DND-41 (cell line): ENCODE data around the gene IGFBP7.

Experiments used
- ATAC-seq: fragments of 200-7000 bp; cut with Tn5 transposase; 3 replicates; pipeline ENCODE4 v1.9.1; 2021; ENCODE audit warnings: low read depth; ENCODE audit not compliant: insufficient read depth
- DNase-seq: peaks from one replicate; pipeline ENCODE4 v3.0.0-alpha.2; 2020
- H2AFZ ChIP-seq: 2 replicates; pipeline ENCODE4 v1.6.0; 2012; ENCODE audit warnings: low read depth, low read length
- H3K27ac ChIP-seq: 2 replicates; pipeline ENCODE4 v1.5.1; 2012; ENCODE audit warnings: low read length, inconsistent platforms
- H3K27me3 ChIP-seq: fragments of 200-600 bp; sonication (generic); 2 replicates; pipeline ENCODE4 v1.6.0; 2012; ENCODE audit warnings: low read length, mild to moderate bottlenecking, inconsistent platforms; ENCODE audit not compliant: insufficient read depth, poor library complexity
- H3K36me3 ChIP-seq: 2 replicates; pipeline ENCODE4 v1.5.1; 2012; ENCODE audit warnings: low read length, inconsistent platforms; ENCODE audit not compliant: insufficient read depth
- H3K4me1 ChIP-seq: 2 replicates; pipeline ENCODE4 v1.5.1; 2012; ENCODE audit warnings: mild to moderate bottlenecking, low read length; ENCODE audit not compliant: insufficient read depth
- H3K4me2 ChIP-seq: 2 replicates; pipeline ENCODE4 v1.6.0; 2012; ENCODE audit warnings: mild to moderate bottlenecking, moderate library complexity, low read length, inconsistent platforms; ENCODE audit not compliant: insufficient read depth
- H3K4me3 ChIP-seq, 2 experiments: fragments of 200-600 bp in 1 of 2; shearing (Covaris generic) in 1 of 2; 2 replicates each; pipeline ENCODE4 v1.5.1; 2012 to 2016; ENCODE audit warnings: inconsistent platforms in 2 of 2, low read length in 2 of 2, mild to moderate bottlenecking in 2 of 2, low read depth in 1 of 2, moderate library complexity in 1 of 2
- H3K79me2 ChIP-seq: 2 replicates; pipeline ENCODE4 v1.6.0; 2012; ENCODE audit warnings: low read length, inconsistent platforms; ENCODE audit not compliant: insufficient read depth
- H3K9ac ChIP-seq: 2 replicates; pipeline ENCODE4 v1.6.0; 2012; ENCODE audit warnings: low read depth, mild to moderate bottlenecking, inconsistent platforms, low read length, moderate library complexity
- H3K9me3 ChIP-seq: 2 replicates; pipeline ENCODE4 v1.5.1; 2012; ENCODE audit warnings: low read length, moderate library complexity, mild to moderate bottlenecking, inconsistent platforms; ENCODE audit not compliant: insufficient read depth, severe bottlenecking
- H4K20me1 ChIP-seq: 2 replicates; pipeline ENCODE4 v1.6.0; 2012; ENCODE audit warnings: low read length; ENCODE audit not compliant: insufficient read depth
- CTCF ChIP-seq: IDR thresholded peaks from 2 replicates; pipeline ENCODE4 v1.5.1; 2012; ENCODE audit warnings: borderline replicate concordance, low read length, moderate library complexity, mild to moderate bottlenecking; ENCODE audit not compliant: poor library complexity, severe bottlenecking; ENCODE audit errors: extremely low read depth
- EZH2 ChIP-seq: IDR thresholded peaks from 3 replicates; pipeline ENCODE4 v1.6.1; 2012; ENCODE audit warnings: borderline replicate concordance, low read depth, mild to moderate bottlenecking, moderate library complexity, low read length, inconsistent platforms; ENCODE audit not compliant: severe bottlenecking

IGFBP7 gene

DNA sequence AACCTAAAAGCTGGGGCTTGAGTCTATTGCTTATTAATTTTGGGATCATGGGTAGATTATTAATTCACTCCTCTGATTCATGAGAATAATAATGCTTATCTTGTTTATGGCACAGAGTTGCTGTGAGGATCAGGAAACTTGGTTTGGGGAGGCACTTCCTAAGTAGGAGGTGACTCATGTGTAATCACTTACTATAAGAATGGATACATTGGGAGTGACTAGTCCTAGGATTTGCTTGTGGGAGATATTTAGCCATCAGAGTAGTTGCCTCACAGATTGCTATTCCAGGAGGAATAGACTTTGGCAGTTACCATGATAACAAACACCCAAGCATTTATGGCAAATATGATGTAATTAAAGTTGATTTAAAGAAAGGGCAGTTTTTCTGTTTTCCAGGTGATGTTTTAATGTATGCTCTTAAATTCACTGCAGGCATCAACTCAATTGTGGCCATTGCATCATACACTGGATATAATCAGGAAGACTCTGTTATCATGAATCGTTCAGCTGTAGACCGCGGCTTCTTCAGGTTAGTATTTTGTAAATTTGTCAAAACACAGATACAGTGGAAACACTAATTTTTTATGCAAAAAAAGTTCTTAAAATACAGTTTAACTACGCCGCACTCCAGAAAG, 89.6 kb downstream of the IGFBP7 start:
- Histone ChIP-seq H3K4me2 (no peak overlapping the region), H4K20me1 (0 out of 2 replicates have a peak, but pooled peaks cover 3% of the 10 kb centered on the region), H3K4me3 (no peak overlapping the region), H3K9me3 (no peaks in the 10 kb centered on the region), H2AFZ (no peak overlapping the region), H3K4me1 (no peaks in the 10 kb centered on the region), H3K27me3 (no peaks in the 10 kb centered on the region), H3K36me3 (peaks cover 94% of the 10 kb centered on the region), H3K27ac (no peak overlapping the region), H3K9ac (no peak overlapping the region), H3K79me2 (no peaks in the 10 kb centered on the region)
- TF ChIP-seq EZH2 (no peak), CTCF (no peak)
- no peak for ATAC-seq
- no peak for DNase-seq

DNA sequence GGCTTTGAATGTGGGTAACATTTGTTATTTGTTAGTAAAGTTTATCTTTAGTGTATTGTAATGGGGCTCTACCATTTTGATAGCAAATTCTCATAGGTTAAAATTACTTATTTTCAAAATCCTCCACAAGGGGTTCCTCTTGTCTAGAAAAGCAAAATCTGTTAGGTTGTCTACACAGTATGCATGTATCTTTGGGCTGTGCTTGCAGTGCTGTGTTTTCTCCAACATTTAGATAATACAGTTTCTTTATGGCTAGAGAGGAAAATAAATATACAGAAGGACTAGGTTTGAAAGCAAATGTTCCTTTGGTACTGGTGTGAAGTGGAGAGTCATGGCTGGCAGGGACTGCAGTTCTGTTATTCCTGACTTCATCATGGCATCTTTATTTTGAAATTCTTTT, 91.2 kb downstream of the IGFBP7 start:
- Histone ChIP-seq H2AFZ (no peak overlapping the region), H3K4me1 (no peaks in the 10 kb centered on the region), H3K9ac (no peak overlapping the region), H3K36me3 (peaks cover 90% of the 10 kb centered on the region), H3K4me2 (no peak overlapping the region), H3K27ac (no peak overlapping the region), H4K20me1 (0 out of 2 replicates have a peak, but pooled peaks cover 3% of the 10 kb centered on the region), H3K79me2 (no peaks in the 10 kb centered on the region), H3K4me3 (no peak overlapping the region), H3K9me3 (no peaks in the 10 kb centered on the region), H3K27me3 (no peaks in the 10 kb centered on the region)
- no peak for TF ChIP-seq EZH2
- ATAC-seq (no peak), DNase-seq (no peak)

DNA sequence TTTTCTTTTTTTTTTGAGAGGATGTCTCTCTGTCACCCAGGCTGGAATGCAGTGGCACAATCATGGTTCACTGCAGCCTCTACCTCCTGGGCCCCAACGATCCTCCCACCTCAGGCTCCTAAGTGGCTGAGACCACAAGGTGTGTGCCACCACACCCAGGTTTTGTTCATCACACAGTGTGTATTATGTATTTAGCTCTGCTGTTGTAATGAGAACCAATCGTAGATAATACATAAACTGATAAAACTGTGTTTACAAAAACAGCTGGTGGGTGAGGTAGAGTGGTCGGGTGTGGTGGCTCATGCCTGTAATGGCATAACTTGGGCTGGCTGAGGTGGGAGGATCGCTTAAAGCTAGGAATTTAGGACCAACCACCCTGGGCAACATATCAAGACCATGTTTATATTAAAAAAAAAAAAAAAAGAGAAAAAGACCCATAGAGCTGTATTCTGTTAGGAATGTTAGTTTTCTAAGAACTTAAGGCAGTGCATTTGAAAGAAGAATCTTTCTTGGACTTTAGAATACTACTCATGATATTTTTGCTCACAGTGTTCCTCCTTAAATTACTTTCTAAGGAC, 96.6 kb downstream of the IGFBP7 start:
- no peak overlapping the region for H3K4me3 ChIP-seq
- no peak overlapping the region for H3K27ac ChIP-seq
- ATAC-seq, result no peak
- no peaks in the 10 kb centered on the region for H3K9me3 ChIP-seq
- H4K20me1 ChIP-seq, result no peaks in the 10 kb centered on the region
- no peak overlapping the region for H2AFZ ChIP-seq
- H3K27me3 ChIP-seq, result no peaks in the 10 kb centered on the region
- no peak for DNase-seq
- no peak overlapping the region for H3K9ac ChIP-seq
- TF ChIP-seq CTCF (no peak), EZH2 (no peak)
- H3K4me1 ChIP-seq, result no peaks in the 10 kb centered on the region
- no peak overlapping the region for H3K4me2 ChIP-seq
- no peaks in the 10 kb centered on the region for H3K79me2 ChIP-seq
- H3K36me3 ChIP-seq, result peaks cover 85% of the 10 kb centered on the region

DNA sequence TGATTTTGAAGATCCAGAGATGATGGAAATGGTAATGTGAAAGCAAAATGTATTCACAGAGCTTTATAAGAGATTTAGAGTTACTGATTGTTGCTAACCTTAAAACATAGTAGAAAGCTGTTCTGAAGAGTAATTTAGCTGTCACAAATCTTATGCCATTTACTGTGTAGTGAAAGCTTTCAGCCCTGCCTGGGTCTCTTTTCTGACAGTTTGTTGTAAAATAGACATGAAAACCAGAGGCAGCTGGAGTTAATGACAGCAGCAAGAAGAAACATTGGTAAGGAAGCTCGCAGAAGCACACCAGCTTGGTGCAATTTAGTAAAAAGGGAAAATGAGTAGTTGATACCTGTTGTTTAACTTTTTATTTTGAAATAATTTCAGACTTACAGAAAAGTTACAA, 110.4 kb downstream of the IGFBP7 start:
- Histone ChIP-seq H3K27me3 (no peaks in the 10 kb centered on the region), H3K4me3 (no peak overlapping the region), H3K4me2 (no peak overlapping the region), H3K27ac (no peak overlapping the region), H3K4me1 (no peaks in the 10 kb centered on the region), H3K9me3 (no peaks in the 10 kb centered on the region), H4K20me1 (peaks cover 14% of the 10 kb centered on the region), H2AFZ (no peak overlapping the region), H3K36me3 (peaks cover 90% of the 10 kb centered on the region), H3K9ac (no peak overlapping the region), H3K79me2 (peaks cover 28% of the 10 kb centered on the region)
- DNase-seq (no peak), ATAC-seq (no peak)
- no peak for TF ChIP-seq EZH2
- no peak for TF ChIP-seq CTCF
